ENCODE results near the gene TK2.
"Not testable (repeated sequence)": the region's sequence is repeated elsewhere in the genome, so short reads cannot be mapped to it uniquely, and the experiment has no call there.

GRCh38 chr16:66567270-66567669 lies 17.3 kb upstream of the TK2 start:
- TF ChIP-seq CTCF (IDR thresholded peaks at IDR 0.05 in 8 of 11, conservative IDR thresholded peaks at IDR 0.05 in 3 of 11); POLR2AphosphoS5 (IDR thresholded peaks at IDR 0.05): not testable (repeated sequence)
